Vagina (tissue), 2 donors: ENCODE data around the gene HSPB2.
"Not testable (repeated sequence)": the region's sequence is repeated elsewhere in the genome, so short reads cannot be mapped to it uniquely, and the experiment has no call there.

Experiments used
- POLR2A ChIP-seq, 2 donors: fragments of 450-650 bp; IDR thresholded peaks; one replicate each; pipeline ENCODE4 v1.6.1; 2017; ENCODE audit warnings: antibody characterized with exemption in 2 of 2, mild to moderate bottlenecking in 2 of 2, moderate library complexity in 2 of 2
- TF ChIP-seq, protein P1 (sequence below), 3 experiments: fragments of 450-650 bp in 2 of 3; fragments of 200-600 bp in 1 of 3; sonication (generic) in 1 of 3; IDR thresholded peaks; one replicate each; pipeline ENCODE4 v1.5.1; 2017 to 2019; ENCODE audit warnings: antibody characterized with exemption in 3 of 3, mild to moderate bottlenecking in 2 of 3, moderate library complexity in 2 of 3

GRCh38 chr11:111933176-111933575 lies 20.6 kb downstream of the HSPB2 start:
- TF ChIP-seq, protein P1, sequence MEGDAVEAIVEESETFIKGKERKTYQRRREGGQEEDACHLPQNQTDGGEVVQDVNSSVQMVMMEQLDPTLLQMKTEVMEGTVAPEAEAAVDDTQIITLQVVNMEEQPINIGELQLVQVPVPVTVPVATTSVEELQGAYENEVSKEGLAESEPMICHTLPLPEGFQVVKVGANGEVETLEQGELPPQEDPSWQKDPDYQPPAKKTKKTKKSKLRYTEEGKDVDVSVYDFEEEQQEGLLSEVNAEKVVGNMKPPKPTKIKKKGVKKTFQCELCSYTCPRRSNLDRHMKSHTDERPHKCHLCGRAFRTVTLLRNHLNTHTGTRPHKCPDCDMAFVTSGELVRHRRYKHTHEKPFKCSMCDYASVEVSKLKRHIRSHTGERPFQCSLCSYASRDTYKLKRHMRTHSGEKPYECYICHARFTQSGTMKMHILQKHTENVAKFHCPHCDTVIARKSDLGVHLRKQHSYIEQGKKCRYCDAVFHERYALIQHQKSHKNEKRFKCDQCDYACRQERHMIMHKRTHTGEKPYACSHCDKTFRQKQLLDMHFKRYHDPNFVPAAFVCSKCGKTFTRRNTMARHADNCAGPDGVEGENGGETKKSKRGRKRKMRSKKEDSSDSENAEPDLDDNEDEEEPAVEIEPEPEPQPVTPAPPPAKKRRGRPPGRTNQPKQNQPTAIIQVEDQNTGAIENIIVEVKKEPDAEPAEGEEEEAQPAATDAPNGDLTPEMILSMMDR (IDR thresholded peaks at IDR 0.05), result not testable (repeated sequence)
- not testable (repeated sequence) for TF ChIP-seq POLR2A (IDR thresholded peaks at IDR 0.05)
